Upper lobe of right lung (tissue), 1 donor: Measurements from ENCODE around the gene PCDHGA1. TPM values are rescaled to one million over a fixed set of nuclear protein-coding genes. Genes with fewer than 3 reads are reported as not detected.

ENCODE experiments used
- ATAC-seq: fragments of 200-7000 bp; cut with Tn5 transposase; one replicate; pipeline ENCODE4 v1.9.1; 2020; ENCODE audit warnings: mild to moderate bottlenecking, moderate library complexity
- DNase-seq: peaks from one replicate; pipeline ENCODE4 v3.0.0-alpha.2; 2020
- H3K27ac ChIP-seq: fragments of 200-600 bp; one replicate; pipeline ENCODE4 v1.8.0; 2022
- H3K27me3 ChIP-seq: fragments of 200-600 bp; one replicate; pipeline ENCODE4 v1.8.0; 2022; ENCODE audit warnings: mild to moderate bottlenecking
- H3K36me3 ChIP-seq: fragments of 200-600 bp; one replicate; pipeline ENCODE4 v1.8.0; 2022
- H3K4me1 ChIP-seq: fragments of 200-600 bp; one replicate; pipeline ENCODE4 v1.8.0; 2022
- H3K4me3 ChIP-seq: fragments of 200-600 bp; one replicate; pipeline ENCODE4 v1.8.0; 2022; ENCODE audit warnings: mild to moderate bottlenecking
- H3K9me3 ChIP-seq: fragments of 200-600 bp; one replicate; pipeline ENCODE4 v1.8.0; 2022
- CTCF ChIP-seq: fragments of 200-600 bp; IDR thresholded peaks from one replicate; pipeline ENCODE4 v1.8.0; 2022; ENCODE audit warnings: antibody characterized with exemption
- intact Hi-C: fragments of 100-400 bp; cut with DNase I; formaldehyde crosslinking; loops from one replicate; pipeline ENCODE4 v1.11.0; 2022
- total RNA-seq: library from RNA; stranded (reverse); fragmentation: NEBNext Ultra II Directional; extraction: Animal tissue kit (Norgen Biotek cat#: 25700); gene quantifications from one replicate; pipeline ENCODE4 v1.2.1, GENCODE V29; 2021
- donor health status: DM: no; HTN: yes; CAD: no; lungs with severe emphysema.

The PCDHGA1 gene
- total RNA-seq, 1 donor from 2014 or later, result 0.46 TPM

- H3K36me3 ChIP-seq, result peaks cover 35% of the 10 kb centered on the region
- no peaks in the 10 kb centered on the region for H3K27me3 ChIP-seq
- ATAC-seq (no peak), DNase-seq (no peak)
- H3K27ac ChIP-seq, result peak overlapping the region; percentile 74
- no peak for TF ChIP-seq CTCF
- H3K4me3 ChIP-seq, result no peak overlapping the region
- intact Hi-C loops, result no loop called here
- H3K4me1 ChIP-seq, result peaks cover 15% of the 10 kb centered on the region
- H3K9me3 ChIP-seq, result no peaks in the 10 kb centered on the region
Observed at GRCh38 chr5:141506381-141507155, 176.3 kb downstream of the PCDHGA1 start.

- Histone ChIP-seq H3K36me3 (peaks cover 36% of the 10 kb centered on the region), H3K4me1 (peaks cover 22% of the 10 kb centered on the region), H3K27me3 (no peaks in the 10 kb centered on the region), H3K4me3 (no peak overlapping the region), H3K27ac (peak overlapping the region; percentile 74), H3K9me3 (no peaks in the 10 kb centered on the region)
- ATAC-seq, result no peak
- no peak for DNase-seq
- intact Hi-C loops, result no loop called here
- TF ChIP-seq CTCF, result no peak
Observed at GRCh38 chr5:141507387-141508091, 177.2 kb downstream of the PCDHGA1 start.

- TF ChIP-seq CTCF, result no peak
- DNase-seq (no peak), ATAC-seq (no peak)
- peaks cover 29% of the 10 kb centered on the region for H3K4me1 ChIP-seq
- H3K4me3 ChIP-seq, result peak overlapping the region; percentile 23
- H3K27me3 ChIP-seq, result no peaks in the 10 kb centered on the region
- H3K36me3 ChIP-seq, result peaks cover 29% of the 10 kb centered on the region
- intact Hi-C loops, result no loop called here
- no peaks in the 10 kb centered on the region for H3K9me3 ChIP-seq
- peak overlapping the region; percentile 74 for H3K27ac ChIP-seq
Observed at GRCh38 chr5:141508440-141508797, 178.1 kb downstream of the PCDHGA1 start.

GRCh38 chr5:141508798-141509611, 178.7 kb downstream of the PCDHGA1 start:
- ATAC-seq, result peak; percentile 23
- Histone ChIP-seq H3K4me3 (peak overlapping the region; percentile 23), H3K27me3 (no peaks in the 10 kb centered on the region), H3K4me1 (peaks cover 34% of the 10 kb centered on the region), H3K36me3 (peaks cover 24% of the 10 kb centered on the region), H3K9me3 (no peaks in the 10 kb centered on the region), H3K27ac (peak overlapping the region; percentile 74)
- TF ChIP-seq CTCF, result no peak
- intact Hi-C loops, result no loop called here
- no peak for DNase-seq

GRCh38 chr5:141510160-141510559, 179.8 kb downstream of the PCDHGA1 start:
- Histone ChIP-seq H3K27ac (peak overlapping the region; percentile 74), H3K36me3 (peaks cover 21% of the 10 kb centered on the region), H3K4me1 (peaks cover 43% of the 10 kb centered on the region), H3K27me3 (no peaks in the 10 kb centered on the region), H3K9me3 (no peaks in the 10 kb centered on the region), H3K4me3 (no peak overlapping the region)
- TF ChIP-seq CTCF, result no peak
- DNase-seq (no peak), ATAC-seq (no peak)
- intact Hi-C loops, result no loop called here
